ENCODE results near the gene CFAP126. TPM values are rescaled to one million over a fixed set of nuclear protein-coding genes. Genes with fewer than 3 reads are reported as not detected.
"Not testable (repeated sequence)": the region's sequence is repeated elsewhere in the genome, so short reads cannot be mapped to it uniquely, and the experiment has no call there.

CFAP126 gene
- total and polyA plus RNA-seq, 9 donors = 0.11 to 15.2 (median 1.7) TPM; not detected in 4

- no peaks in the 10 kb centered on the region for H3K9me3 ChIP-seq
- intact Hi-C loops (cut with DNase I) = loop anchor here in 1 of 4 donors (10.0 kb wide), 1 partner anchor 117 kb away; the partner anchor contains the start of gene HSPA6
- no peak overlapping the region for H3K4me3 ChIP-seq
- no peaks in the 10 kb centered on the region for H3K36me3 ChIP-seq
- WGBS, 3 donors = 79 to 86% (median 83%) methylated on average over 6 of the region's 6 CpGs
- no peak overlapping the region for H3K27ac ChIP-seq
- H3K27me3 ChIP-seq = no peaks in the 10 kb centered on the region
- TF ChIP-seq CTCF (IDR thresholded peaks at IDR 0.05) = no peak
- no peak for TF ChIP-seq POLR2A (IDR thresholded peaks at IDR 0.05)
- TF ChIP-seq EP300 (IDR thresholded peaks at IDR 0.05) = no peak
- DNase-seq = no peak
- peaks cover 2% of the 10 kb centered on the region for H3K4me1 ChIP-seq (ENCODE audit: insufficient read depth)
Measured at GRCh38 chr1:161407451-161407985, 39.8 kb upstream of the CFAP126 start.

- H3K27me3 ChIP-seq; H3K4me3 ChIP-seq; H3K9me3 ChIP-seq; H3K4me1 ChIP-seq (ENCODE audit: insufficient read depth); H3K36me3 ChIP-seq; DNase-seq; H3K27ac ChIP-seq: not testable (repeated sequence)
- intact Hi-C loops (cut with DNase I) = loop anchor here in 1 of 4 donors (10.0 kb wide), 1 partner anchor 118 kb away; the partner anchor contains the start of gene HSPA6
- 93 to 96% (median 96%) methylated on average over 17 of the region's 17 CpGs for WGBS, 3 donors
Measured at GRCh38 chr1:161406551-161406950, 38.9 kb upstream of the CFAP126 start.

DNA sequence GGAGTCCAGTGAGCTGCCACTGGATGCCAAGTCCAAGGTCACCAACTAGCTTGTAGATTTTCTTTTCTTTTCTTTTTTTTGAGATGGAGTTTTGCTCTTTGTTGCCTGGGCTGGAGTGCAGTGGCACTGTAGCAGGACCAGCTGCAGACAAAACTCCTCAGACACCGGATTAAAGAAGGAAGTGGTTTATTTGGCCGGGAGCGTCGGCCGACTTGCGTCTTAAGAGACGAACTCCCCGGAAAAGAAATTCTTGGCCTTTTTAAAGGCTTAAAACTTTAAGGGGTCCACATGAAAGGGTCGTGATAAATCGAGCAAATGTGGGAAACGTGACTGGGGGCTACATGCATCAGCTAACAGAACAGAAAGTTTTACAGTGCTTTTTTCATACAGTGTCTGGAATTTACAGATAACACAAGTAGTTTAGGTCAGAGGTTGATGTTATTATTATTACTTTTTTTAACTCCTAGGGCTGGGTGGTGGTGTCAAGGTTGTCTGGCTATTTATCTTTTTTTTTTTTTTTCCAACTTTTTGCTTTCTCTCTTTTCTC lies 36.4 kb upstream of the CFAP126 start:
- Histone ChIP-seq H3K36me3 (no peaks in the 10 kb centered on the region), H3K27ac (no peak overlapping the region), H3K4me3 (no peak overlapping the region), H3K9me3 (no peaks in the 10 kb centered on the region), H3K27me3 (no peaks in the 10 kb centered on the region), H3K4me1 (ENCODE audit: insufficient read depth) (peaks cover 4% of the 10 kb centered on the region)
- no peak for TF ChIP-seq CTCF (IDR thresholded peaks at IDR 0.05)
- TF ChIP-seq EP300 (IDR thresholded peaks at IDR 0.05) = no peak
- TF ChIP-seq POLR2A (IDR thresholded peaks at IDR 0.05) = no peak
- WGBS, 3 donors = 24 to 50% (median 31%) methylated on average over 11 of the region's 11 CpGs
- no peak for DNase-seq
- intact Hi-C loops (cut with DNase I) = loop anchor here in 1 of 4 donors (10.0 kb wide), 1 partner anchor 121 kb away; the partner anchor contains the start of gene HSPA6

DNA sequence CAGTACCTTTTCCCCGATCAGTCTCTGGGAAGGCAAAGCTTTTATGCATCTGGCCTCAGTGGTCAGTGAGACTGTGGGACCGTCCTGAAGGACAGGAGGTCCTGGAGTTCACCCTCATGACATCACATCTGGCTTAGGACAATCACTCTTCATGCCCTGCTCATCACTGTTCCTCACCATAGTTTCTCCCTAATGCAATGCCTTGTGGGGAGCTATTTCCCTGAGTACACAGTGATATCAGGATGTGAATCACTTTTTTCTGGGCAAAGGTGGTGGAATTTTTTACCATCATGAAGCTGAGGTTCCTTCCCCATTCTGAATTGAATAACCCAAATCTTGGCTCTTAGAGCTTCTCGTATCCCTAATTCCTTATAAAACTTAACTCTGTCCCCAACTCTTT lies 34.8 kb upstream of the CFAP126 start:
- H3K27ac ChIP-seq = no peak overlapping the region
- no peaks in the 10 kb centered on the region for H3K27me3 ChIP-seq
- peaks cover 4% of the 10 kb centered on the region for H3K4me1 ChIP-seq (ENCODE audit: insufficient read depth)
- H3K36me3 ChIP-seq = no peaks in the 10 kb centered on the region
- intact Hi-C loops (cut with DNase I) = loop anchor here in 1 of 4 donors (10.0 kb wide), 1 partner anchor 122 kb away; the partner anchor contains the start of gene HSPA6
- WGBS, 3 donors = 86 to 96% (median 92%) methylated on average over 3 of the region's 3 CpGs
- H3K9me3 ChIP-seq = no peaks in the 10 kb centered on the region
- TF ChIP-seq CTCF (IDR thresholded peaks at IDR 0.05) (no peak), POLR2A (IDR thresholded peaks at IDR 0.05) (no peak), EP300 (IDR thresholded peaks at IDR 0.05) (no peak)
- no peak overlapping the region for H3K4me3 ChIP-seq
- DNase-seq = no peak

Measured in ovary (tissue), 9 donors.